ENCODE data around the gene WDR45B.

GRCh38 chr17:82569621-82570020 lies 78.6 kb downstream of the WDR45B start:
- TF ChIP-seq CTCF (IDR thresholded peaks at IDR 0.05), result no peak
- no peak for TF ChIP-seq EZH2 (IDR thresholded peaks at IDR 0.05; ENCODE audit: borderline replicate concordance, insufficient read depth, low read depth, low read length, poor library complexity, severe bottlenecking)
